HEK293T (cell line): ENCODE measurements around the gene SERGEF.

Experiments used
- ARNT ChIP-seq: fragments of 450-650 bp; IDR thresholded peaks from 2 replicates; pipeline ENCODE4 v1.6.1; 2017; ENCODE audit warnings: mild to moderate bottlenecking
- BHLHE40 ChIP-seq: fragments of 450-650 bp; IDR thresholded peaks from 2 replicates; pipeline ENCODE4 v1.6.1; 2016; ENCODE audit warnings: mild to moderate bottlenecking, moderate library complexity, borderline replicate concordance
- CTBP1 ChIP-seq: fragments of 450-650 bp; IDR thresholded peaks from 2 replicates; pipeline ENCODE4 v1.6.1; 2016; ENCODE audit warnings: borderline replicate concordance
- ELF4 ChIP-seq: fragments of 450-650 bp; IDR thresholded peaks from 2 replicates; pipeline ENCODE4 v1.6.1; 2017; ENCODE audit warnings: antibody characterized with exemption
- FOXA1 ChIP-seq: fragments of 450-650 bp; IDR thresholded peaks from 2 replicates; pipeline ENCODE4 v1.6.1; 2016; ENCODE audit warnings: mild to moderate bottlenecking
- FOXK2 ChIP-seq: fragments of 450-650 bp; IDR thresholded peaks from 2 replicates; pipeline ENCODE4 v1.6.1; 2016; ENCODE audit warnings: mild to moderate bottlenecking
- FOXM1 ChIP-seq: fragments of 450-650 bp; IDR thresholded peaks from 2 replicates; pipeline ENCODE4 v1.6.1; 2017; ENCODE audit warnings: mild to moderate bottlenecking, borderline replicate concordance
- HDGF ChIP-seq: fragments of 450-650 bp; IDR thresholded peaks from 2 replicates; pipeline ENCODE4 v1.6.1; 2017; ENCODE audit warnings: antibody characterized with exemption, borderline replicate concordance
- NFRKB ChIP-seq: fragments of 450-650 bp; IDR thresholded peaks from 2 replicates; pipeline ENCODE4 v1.6.1; 2016; ENCODE audit warnings: mild to moderate bottlenecking, moderate library complexity
- PKNOX1 ChIP-seq: fragments of 450-650 bp; IDR thresholded peaks from 2 replicates; pipeline ENCODE4 v1.6.1; 2016
- SP1 ChIP-seq: fragments of 450-650 bp; IDR thresholded peaks from 2 replicates; pipeline ENCODE4 v1.6.1; 2017
- SUZ12 ChIP-seq: fragments of 450-650 bp; IDR thresholded peaks from 2 replicates; pipeline ENCODE4 v1.6.1; 2016; ENCODE audit warnings: mild to moderate bottlenecking
- TARDBP ChIP-seq: fragments of 450-650 bp; IDR thresholded peaks from 2 replicates; pipeline ENCODE4 v1.6.1; 2016
- ZNF384 ChIP-seq: fragments of 450-650 bp; IDR thresholded peaks from 2 replicates; pipeline ENCODE4 v1.6.1; 2016

GRCh38 chr11:17783878-17784277 lies 229.0 kb downstream of the SERGEF start:
- TF ChIP-seq FOXM1 (no peak), HDGF (no peak), FOXK2 (no peak), BHLHE40 (no peak), ELF4 (no peak), NFRKB (no peak), TARDBP (no peak), ZNF384 (no peak), SP1 (no peak), SUZ12 (no peak), PKNOX1 (no peak), FOXA1 (no peak), ARNT (no peak), CTBP1 (no peak)
